NCI-H2171 treated with DMSO at 0.1 percent for 48 hours (cell line): ENCODE data around the gene STRIT1.
"Not testable (repeated sequence)": the region's sequence is repeated elsewhere in the genome, so short reads cannot be mapped to it uniquely, and the experiment has no call there.

Experiments
- DNase-seq: peaks from one replicate; lab custom pipeline; 2025; lab: John Stamatoyannopoulos, UW

Gene STRIT1

GRCh38 chr3:155313300-155313699, 19.8 kb upstream of the STRIT1 start:
- no peak for DNase-seq

- DNase-seq = no peak
Measured at GRCh38 chr3:155312781-155313180, 19.3 kb upstream of the STRIT1 start.

- DNase-seq = no peak
Measured at GRCh38 chr3:155309581-155309980, 16.1 kb upstream of the STRIT1 start.

- DNase-seq = no peak
Measured at GRCh38 chr3:155308831-155309230, 15.3 kb upstream of the STRIT1 start.

- no peak for DNase-seq
Measured at GRCh38 chr3:155307183-155307582, 13.7 kb upstream of the STRIT1 start.

- no peak for DNase-seq
Measured at GRCh38 chr3:155304394-155304793, 10.9 kb upstream of the STRIT1 start.

- no peak for DNase-seq
Measured at GRCh38 chr3:155303540-155304097, 10.1 kb upstream of the STRIT1 start.

GRCh38 chr3:155302891-155303290, 9.4 kb upstream of the STRIT1 start:
- DNase-seq = no peak

GRCh38 chr3:155302481-155302880, 9.0 kb upstream of the STRIT1 start:
- DNase-seq = no peak

- DNase-seq = no peak
Measured at GRCh38 chr3:155297100-155297499, 3.6 kb upstream of the STRIT1 start.

GRCh38 chr3:155296413-155296812, 2.9 kb upstream of the STRIT1 start:
- DNase-seq = no peak

- DNase-seq = no peak
Measured at GRCh38 chr3:155292693-155293092, 790 bp downstream of the STRIT1 start.

GRCh38 chr3:155292133-155292532, 1.4 kb downstream of the STRIT1 start:
- no peak for DNase-seq

- no peak for DNase-seq
Measured at GRCh38 chr3:155286736-155287135, 6.7 kb downstream of the STRIT1 start.

GRCh38 chr3:155285936-155286335, 7.5 kb downstream of the STRIT1 start:
- DNase-seq = no peak

- no peak for DNase-seq
Measured at GRCh38 chr3:155283092-155284056, 10.1 kb downstream of the STRIT1 start.

GRCh38 chr3:155282385-155283091, 10.9 kb downstream of the STRIT1 start:
- no peak for DNase-seq

- DNase-seq = no peak
Measured at GRCh38 chr3:155281912-155282311, 11.6 kb downstream of the STRIT1 start.

GRCh38 chr3:155276089-155276488, 17.4 kb downstream of the STRIT1 start:
- not testable (repeated sequence) for DNase-seq

GRCh38 chr3:155275159-155275754, 18.2 kb downstream of the STRIT1 start:
- not testable (repeated sequence) for DNase-seq

GRCh38 chr3:155274435-155274834, 19.0 kb downstream of the STRIT1 start:
- not testable (repeated sequence) for DNase-seq

- no peak for DNase-seq
Measured at GRCh38 chr3:155271343-155271613, 22.2 kb downstream of the STRIT1 start.
